Psoas muscle (tissue), 8 donors: ENCODE data around the gene RASA3. TPM values are rescaled to one million over a fixed set of nuclear protein-coding genes. Genes with fewer than 3 reads are reported as not detected.

Experiments
- ATAC-seq, 4 donors: fragments of 200-7000 bp; cut with Tn5 transposase; one replicate each; pipeline ENCODE4 v1.9.1; 2020; ENCODE audit warnings: moderate library complexity in 3 of 4, mild to moderate bottlenecking in 2 of 4
- DNase-seq, 2 donors: peaks; one replicate each; pipeline ENCODE4 v3.0.0-alpha.2; 2020
- H3K27ac ChIP-seq: fragments of 200-600 bp; one replicate; pipeline ENCODE4 v1.8.0; 2022
- H3K27me3 ChIP-seq, 3 donors: fragments of 200-600 bp in 1 of 3; one replicate each; pipeline versions ENCODE4 v1.6.1 to v1.8.0; 2013 to 2022; ENCODE audit warnings: low read length in 2 of 3, mild to moderate bottlenecking in 2 of 3, moderate library complexity in 1 of 3; ENCODE audit not compliant: insufficient read depth in 3 of 3
- H3K36me3 ChIP-seq, 2 donors: fragments of 200-600 bp in 1 of 2; one replicate each; pipeline versions ENCODE4 v1.6.1 to v1.8.0; 2013 to 2022; ENCODE audit warnings: low read depth in 1 of 2, mild to moderate bottlenecking in 1 of 2, moderate library complexity in 1 of 2; ENCODE audit not compliant: insufficient read depth in 1 of 2
- H3K4me1 ChIP-seq: fragments of 200-600 bp; one replicate; pipeline ENCODE4 v1.8.0; 2022
- H3K4me3 ChIP-seq: fragments of 200-600 bp; one replicate; pipeline ENCODE4 v1.8.0; 2022; ENCODE audit warnings: mild to moderate bottlenecking
- H3K9me3 ChIP-seq: fragments of 200-600 bp; one replicate; pipeline ENCODE4 v1.8.0; 2022
- WGBS, 3 donors: extraction: QIAGEN DNeasy Blood & Tissue Kit; methylation state at CpG; one replicate each; pipeline versions ENCODE4 v1.1.6 to v1.1.7; 2013; 5-methylcytosine and 5-hydroxymethylcytosine counted together
- intact Hi-C, 2 donors: fragments of 100-400 bp; cut with DNase I; formaldehyde crosslinking; loops; one replicate each; pipeline versions ENCODE4 v1.11.0 to v1.14.2; 2022
- polyA plus RNA-seq, 3 donors: library from polyadenylated mRNA; stranded (reverse); fragments of 200-250 nt; gene quantifications; one replicate each; pipeline ENCODE4 v1.2.3, GENCODE V29; 2013
- total RNA-seq, 4 donors: library from RNA; stranded (reverse); fragmentation: NEBNext Ultra II Directional in 2 of 4; extraction: Animal tissue kit (Norgen Biotek cat#: 25700) in 2 of 4; gene quantifications; one replicate each; pipeline versions ENCODE4 v1.2.1 to v1.2.4, GENCODE V29; 2021 to 2023
- TF ChIP-seq, protein P1 (sequence below): fragments of 200-600 bp; IDR thresholded peaks from one replicate; pipeline ENCODE4 v1.8.0; 2022; ENCODE audit warnings: antibody characterized with exemption
- donor health status: healthy with polysubstance abuse.
- donor health status: DM: no; HTN: no; CAD: no; lungs with moderate emphysema.
- donor health status: Bipolar disorder and iron deficiency.
- donor health status: healthy.
- donor health status: DM: yes; HTN: yes; CAD: no.
- donor health status: DM: no; HTN: no; CAD: no.
- donor health status: DM: no; HTN: no; CAD: no.
- donor health status: DM: yes; HTN: yes; CAD: no.

The RASA3 gene
- total and polyA plus RNA-seq, 7 donors: 4.8 to 24.4 (median 13.1) TPM

DNA sequence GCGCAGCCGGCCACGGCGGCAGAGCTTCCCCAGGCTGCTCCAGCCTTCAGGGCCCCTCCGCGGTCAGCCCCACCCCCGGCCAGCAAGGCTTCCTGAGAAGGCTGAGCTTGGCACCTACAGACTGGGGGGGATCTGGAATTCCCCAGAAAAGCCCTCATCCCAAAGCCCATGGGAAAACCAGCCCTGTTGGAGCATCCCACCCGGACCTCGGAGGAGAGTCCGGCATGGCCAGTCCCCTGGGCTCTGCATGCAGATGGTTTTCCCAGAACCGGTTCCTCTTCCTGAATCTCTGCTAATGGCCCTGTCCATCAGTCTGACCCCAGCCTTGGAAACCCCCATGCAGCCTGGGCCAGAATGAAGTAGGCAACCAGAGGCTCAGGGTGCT, 10.3 kb downstream of the RASA3 start:
- no peak overlapping the region for H3K4me3 ChIP-seq
- ATAC-seq (no peak), DNase-seq (no peak)
- intact Hi-C loops: no loop called here
- TF ChIP-seq, protein P1, sequence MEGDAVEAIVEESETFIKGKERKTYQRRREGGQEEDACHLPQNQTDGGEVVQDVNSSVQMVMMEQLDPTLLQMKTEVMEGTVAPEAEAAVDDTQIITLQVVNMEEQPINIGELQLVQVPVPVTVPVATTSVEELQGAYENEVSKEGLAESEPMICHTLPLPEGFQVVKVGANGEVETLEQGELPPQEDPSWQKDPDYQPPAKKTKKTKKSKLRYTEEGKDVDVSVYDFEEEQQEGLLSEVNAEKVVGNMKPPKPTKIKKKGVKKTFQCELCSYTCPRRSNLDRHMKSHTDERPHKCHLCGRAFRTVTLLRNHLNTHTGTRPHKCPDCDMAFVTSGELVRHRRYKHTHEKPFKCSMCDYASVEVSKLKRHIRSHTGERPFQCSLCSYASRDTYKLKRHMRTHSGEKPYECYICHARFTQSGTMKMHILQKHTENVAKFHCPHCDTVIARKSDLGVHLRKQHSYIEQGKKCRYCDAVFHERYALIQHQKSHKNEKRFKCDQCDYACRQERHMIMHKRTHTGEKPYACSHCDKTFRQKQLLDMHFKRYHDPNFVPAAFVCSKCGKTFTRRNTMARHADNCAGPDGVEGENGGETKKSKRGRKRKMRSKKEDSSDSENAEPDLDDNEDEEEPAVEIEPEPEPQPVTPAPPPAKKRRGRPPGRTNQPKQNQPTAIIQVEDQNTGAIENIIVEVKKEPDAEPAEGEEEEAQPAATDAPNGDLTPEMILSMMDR: no peak
- H3K27me3 ChIP-seq: no peaks in the 10 kb centered on the region
- peaks cover 62% of the 10 kb centered on the region for H3K4me1 ChIP-seq
- H3K27ac ChIP-seq: no peak overlapping the region
- 55 to 70% (median 55%) methylated on average over 11 of the region's 11 CpGs for WGBS, 3 donors
- H3K9me3 ChIP-seq: no peaks in the 10 kb centered on the region
- H3K36me3 ChIP-seq: no peaks in the 10 kb centered on the region

DNA sequence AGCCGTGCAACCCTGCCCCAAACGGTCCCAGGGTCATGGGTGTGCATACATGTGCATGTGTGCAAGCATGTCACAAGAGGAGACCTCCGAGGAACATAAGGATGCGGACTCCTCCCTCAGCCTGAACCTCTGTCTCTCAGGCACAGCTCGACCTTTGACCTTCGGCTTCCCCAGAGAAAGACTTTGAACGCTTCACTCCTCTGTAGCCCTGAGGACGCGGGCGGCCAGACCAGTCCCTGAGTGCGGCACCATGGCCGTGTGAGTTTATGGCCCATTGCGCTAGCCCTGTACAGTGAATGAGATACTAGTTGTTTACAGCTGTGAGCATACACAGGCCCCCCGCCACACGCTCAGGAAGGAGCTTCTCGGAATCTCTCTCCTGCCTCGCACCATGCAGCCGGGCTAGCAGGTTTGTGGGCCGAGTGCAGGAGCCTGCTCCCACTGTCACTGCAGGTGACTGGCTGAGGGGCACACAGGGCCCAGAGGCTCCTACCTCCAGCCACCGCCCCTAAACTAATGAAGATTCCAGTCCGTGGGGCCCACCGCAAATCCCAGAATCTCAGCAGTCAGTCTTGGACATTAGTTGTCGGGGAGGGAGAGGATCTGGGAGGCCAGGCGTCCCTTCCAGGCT, 10.8 kb downstream of the RASA3 start:
- DNase-seq (no peak), ATAC-seq (no peak)
- TF ChIP-seq, protein P1: no peak
- peaks cover 57% of the 10 kb centered on the region for H3K4me1 ChIP-seq
- peak overlapping the region; percentile 32 for H3K27ac ChIP-seq
- H3K36me3 ChIP-seq: no peaks in the 10 kb centered on the region
- H3K9me3 ChIP-seq: no peaks in the 10 kb centered on the region
- WGBS, 3 donors: 78 to 82% (median 79%) methylated on average over 24 of the region's 24 CpGs
- no peak overlapping the region for H3K4me3 ChIP-seq
- no peaks in the 10 kb centered on the region for H3K27me3 ChIP-seq
- intact Hi-C loops: no loop called here

DNA sequence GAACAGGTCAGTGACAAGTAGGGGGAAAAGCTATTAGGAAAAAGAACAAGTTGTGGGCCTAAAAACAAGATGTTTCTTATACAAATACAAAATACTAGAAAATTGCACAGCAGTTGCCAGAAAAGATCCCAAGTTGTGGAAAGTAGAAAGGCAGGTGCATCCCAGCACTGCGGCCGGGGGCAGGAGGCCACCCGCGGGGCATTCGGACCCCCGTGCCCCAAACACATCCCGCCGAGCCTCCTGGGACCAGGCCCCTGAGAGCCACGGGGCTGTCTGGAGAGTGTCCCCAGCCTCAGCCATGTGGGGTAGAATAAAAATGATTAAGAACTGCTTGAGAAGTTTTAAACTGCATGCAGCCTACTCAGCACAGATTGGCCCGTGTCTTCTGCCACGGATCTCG, 11.4 kb downstream of the RASA3 start:
- no peak overlapping the region for H3K4me3 ChIP-seq
- WGBS, 3 donors: 59 to 75% (median 63%) methylated on average over 12 of the region's 12 CpGs
- H3K36me3 ChIP-seq: no peaks in the 10 kb centered on the region
- intact Hi-C loops: no loop called here
- H3K27me3 ChIP-seq: no peaks in the 10 kb centered on the region
- H3K4me1 ChIP-seq: peaks cover 52% of the 10 kb centered on the region
- no peaks in the 10 kb centered on the region for H3K9me3 ChIP-seq
- DNase-seq: no peak
- TF ChIP-seq, protein P1: no peak
- no peak for ATAC-seq
- peak overlapping the region; percentile 32 for H3K27ac ChIP-seq

DNA sequence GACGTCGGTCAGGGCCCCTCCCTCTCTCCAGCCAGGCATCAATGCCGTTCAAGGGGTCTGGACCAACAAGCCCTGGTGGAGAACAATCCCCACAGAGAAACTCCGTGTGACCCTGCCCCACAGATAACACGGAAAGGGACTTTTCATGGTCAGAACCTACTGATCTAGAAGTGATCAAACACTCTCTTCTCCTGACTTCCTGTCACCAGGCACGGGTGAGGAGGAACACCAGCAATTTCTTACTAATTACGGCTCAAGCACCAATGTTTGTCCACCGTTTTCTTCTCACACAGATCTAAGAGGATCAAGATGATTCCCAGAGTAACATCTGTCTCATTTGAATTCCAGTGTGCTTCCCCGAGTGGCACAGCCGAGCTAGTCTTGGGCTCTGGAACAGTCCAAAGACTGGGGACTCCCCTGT, 11.8 kb downstream of the RASA3 start:
- no peaks in the 10 kb centered on the region for H3K36me3 ChIP-seq
- no peaks in the 10 kb centered on the region for H3K27me3 ChIP-seq
- DNase-seq (no peak), ATAC-seq (no peak)
- H3K9me3 ChIP-seq: no peaks in the 10 kb centered on the region
- WGBS, 3 donors: 43 to 56% (median 46%) methylated on average over 10 of the region's 10 CpGs
- H3K4me3 ChIP-seq: no peak overlapping the region
- peaks cover 54% of the 10 kb centered on the region for H3K4me1 ChIP-seq
- no peak overlapping the region for H3K27ac ChIP-seq
- intact Hi-C loops: no loop called here
- TF ChIP-seq, protein P1: no peak

DNA sequence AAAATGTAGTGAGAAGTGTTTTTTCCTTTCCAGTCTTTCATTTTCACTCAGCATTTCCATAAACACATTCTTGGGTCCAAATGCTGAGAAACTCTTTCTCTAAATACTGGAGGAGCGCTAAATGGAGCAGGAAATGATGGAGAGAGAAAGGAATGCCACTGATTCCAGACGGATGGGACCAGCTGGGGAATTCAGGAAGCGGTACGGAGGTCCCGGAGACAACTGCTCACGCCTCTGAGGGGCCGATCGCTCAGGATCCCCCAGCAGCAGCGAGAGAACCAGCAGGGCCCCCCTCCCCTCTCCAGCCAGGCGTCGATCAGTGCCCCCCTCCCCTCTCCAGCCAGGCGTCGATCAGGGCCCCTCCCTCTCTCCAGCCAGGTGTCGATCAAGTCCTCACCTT, 13.2 kb downstream of the RASA3 start:
- ATAC-seq (peak; percentile 43 to 58 (median 56)), DNase-seq (peak; percentile 54 to 58)
- no peak overlapping the region for H3K4me3 ChIP-seq
- H3K36me3 ChIP-seq: no peaks in the 10 kb centered on the region
- no peaks in the 10 kb centered on the region for H3K27me3 ChIP-seq
- intact Hi-C loops: no loop called here
- 35 to 52% (median 35%) methylated on average over 7 to 14 of the region's 14 CpGs for WGBS, 3 donors
- peaks cover 56% of the 10 kb centered on the region for H3K4me1 ChIP-seq
- no peaks in the 10 kb centered on the region for H3K9me3 ChIP-seq
- H3K27ac ChIP-seq: peak overlapping the region; percentile 81
- TF ChIP-seq, protein P1: no peak
